HG03442 (cell line): ENCODE data around the gene GATA5.
"Not testable (repeated sequence)": the region's sequence is repeated elsewhere in the genome, so short reads cannot be mapped to it uniquely, and the experiment has no call there.

ENCODE experiments used
- ATAC-seq: cut with Tn5 transposase; IDR thresholded peaks from one replicate; pipeline ENCODE4 v1.9.1; 2021; ENCODE audit warnings: mild to moderate bottlenecking, moderate library complexity; ENCODE audit not compliant: unreplicated experiment

Gene GATA5

GRCh38 chr20:62505337-62506045 lies 29.7 kb upstream of the GATA5 start:
- no peak for ATAC-seq

- no peak for ATAC-seq
Measured at GRCh38 chr20:62504323-62504722, 28.5 kb upstream of the GATA5 start.

GRCh38 chr20:62503401-62504178 lies 27.8 kb upstream of the GATA5 start:
- no peak for ATAC-seq

- no peak for ATAC-seq
Measured at GRCh38 chr20:62502496-62503095, 26.8 kb upstream of the GATA5 start.

GRCh38 chr20:62501801-62502495 lies 26.2 kb upstream of the GATA5 start:
- ATAC-seq, result peak; percentile 43

- no peak for ATAC-seq
Measured at GRCh38 chr20:62500237-62500864, 24.6 kb upstream of the GATA5 start.

GRCh38 chr20:62499758-62500236 lies 24.0 kb upstream of the GATA5 start:
- ATAC-seq, result no peak

GRCh38 chr20:62498874-62499273 lies 23.1 kb upstream of the GATA5 start:
- no peak for ATAC-seq

- ATAC-seq, result no peak
Measured at GRCh38 chr20:62496568-62497218, 20.9 kb upstream of the GATA5 start.

- no peak for ATAC-seq
Measured at GRCh38 chr20:62495749-62496567, 20.2 kb upstream of the GATA5 start.

GRCh38 chr20:62494980-62495748 lies 19.4 kb upstream of the GATA5 start:
- no peak for ATAC-seq

- no peak for ATAC-seq
Measured at GRCh38 chr20:62494537-62494936, 18.7 kb upstream of the GATA5 start.

- no peak for ATAC-seq
Measured at GRCh38 chr20:62493886-62494285, 18.1 kb upstream of the GATA5 start.

GRCh38 chr20:62493253-62493885 lies 17.6 kb upstream of the GATA5 start:
- no peak for ATAC-seq

- no peak for ATAC-seq
Measured at GRCh38 chr20:62492711-62493110, 16.9 kb upstream of the GATA5 start.

GRCh38 chr20:62490783-62491182 lies 15.0 kb upstream of the GATA5 start:
- ATAC-seq, result not testable (repeated sequence)

GRCh38 chr20:62489932-62490263 lies 14.1 kb upstream of the GATA5 start:
- ATAC-seq, result no peak

GRCh38 chr20:62489186-62489931 lies 13.6 kb upstream of the GATA5 start:
- ATAC-seq, result no peak
